GM19035 (cell line): ENCODE data around the gene CACNA1D.

Experiments used
- ATAC-seq: cut with Tn5 transposase; IDR thresholded peaks from one replicate; pipeline ENCODE4 v1.9.1; 2021; ENCODE audit not compliant: unreplicated experiment

CACNA1D gene

DNA sequence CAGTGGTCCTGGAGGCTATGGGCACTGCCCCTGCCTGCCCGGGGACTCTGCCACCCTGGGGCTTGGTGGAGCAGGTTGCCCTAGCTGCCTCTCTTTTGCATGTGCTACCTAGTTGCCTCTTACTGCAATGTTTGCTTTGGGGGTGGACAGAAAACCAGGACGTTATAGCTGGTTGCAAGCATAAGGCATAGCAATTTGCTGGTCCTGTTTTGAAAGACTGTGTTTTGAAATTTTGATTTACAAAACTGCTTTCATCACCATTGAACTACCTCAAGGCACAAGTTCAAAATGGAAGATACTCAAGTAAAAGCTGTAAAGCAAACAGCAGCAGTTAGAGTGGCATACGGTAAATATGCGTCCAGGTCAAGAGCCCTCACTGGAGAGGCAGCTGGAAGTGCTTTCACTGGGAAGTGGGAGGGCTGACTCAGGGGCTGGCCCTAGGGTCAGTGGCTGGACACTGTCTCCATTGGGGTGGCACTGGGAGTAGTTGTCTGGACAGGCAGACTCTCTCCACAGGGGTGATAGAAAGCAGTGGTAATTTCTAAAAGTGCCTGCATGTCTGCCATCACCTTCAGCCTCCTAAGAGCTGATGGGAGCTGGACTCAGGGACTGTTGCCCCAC lies 213.7 kb downstream of the CACNA1D start:
- ATAC-seq, result no peak

GRCh38 chr3:53709256-53709655 lies 214.8 kb downstream of the CACNA1D start:
- no peak for ATAC-seq

GRCh38 chr3:53709860-53710674 lies 215.7 kb downstream of the CACNA1D start:
- peak; percentile 55 for ATAC-seq

GRCh38 chr3:53711387-53711786 lies 217.0 kb downstream of the CACNA1D start:
- no peak for ATAC-seq

- no peak for ATAC-seq
Measured at GRCh38 chr3:53712817-53713388, 218.5 kb downstream of the CACNA1D start.

GRCh38 chr3:53713626-53714025 lies 219.2 kb downstream of the CACNA1D start:
- ATAC-seq, result no peak

- no peak for ATAC-seq
Measured at GRCh38 chr3:53715815-53716483, 221.5 kb downstream of the CACNA1D start.

DNA sequence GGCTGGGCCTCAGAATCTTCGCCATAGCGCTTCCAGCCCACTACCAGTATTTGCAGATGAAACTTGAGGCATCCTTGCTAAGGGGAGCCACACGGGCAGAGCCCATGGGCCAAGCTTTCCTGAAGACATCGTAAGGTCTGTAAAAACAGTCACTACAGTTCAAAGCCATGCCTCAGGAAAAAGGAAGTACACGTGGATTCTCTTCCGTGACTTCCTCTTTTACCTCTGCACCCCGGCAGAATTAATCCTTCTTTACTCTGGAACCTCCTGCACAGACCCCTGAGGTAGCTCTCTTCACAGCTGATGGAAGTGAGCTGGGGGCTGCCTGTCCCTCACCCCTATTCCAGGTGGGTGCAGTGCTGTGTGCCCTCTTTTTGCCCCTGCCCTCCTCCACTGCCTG lies 222.6 kb downstream of the CACNA1D start:
- no peak for ATAC-seq

DNA sequence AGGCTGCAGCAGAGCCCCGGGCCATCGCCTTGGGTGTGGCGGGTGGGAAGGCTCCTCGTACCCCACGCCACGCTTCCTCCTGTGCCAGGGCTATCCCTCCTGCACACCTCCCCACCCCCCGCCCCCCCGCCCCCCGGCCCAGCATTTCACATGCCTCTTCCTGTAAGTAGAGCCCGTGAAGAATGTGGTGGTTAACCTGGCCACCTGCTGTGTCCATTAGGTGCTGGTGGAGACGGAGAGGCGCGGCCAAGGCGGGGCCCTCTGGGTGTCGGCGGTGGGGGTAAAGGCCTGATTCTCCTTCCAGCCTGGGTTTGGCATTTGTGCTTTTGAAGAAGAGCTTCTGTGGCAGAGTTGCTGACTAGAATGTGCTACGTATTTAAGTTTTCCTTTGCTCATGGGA lies 224.1 kb downstream of the CACNA1D start:
- ATAC-seq, result no peak

DNA sequence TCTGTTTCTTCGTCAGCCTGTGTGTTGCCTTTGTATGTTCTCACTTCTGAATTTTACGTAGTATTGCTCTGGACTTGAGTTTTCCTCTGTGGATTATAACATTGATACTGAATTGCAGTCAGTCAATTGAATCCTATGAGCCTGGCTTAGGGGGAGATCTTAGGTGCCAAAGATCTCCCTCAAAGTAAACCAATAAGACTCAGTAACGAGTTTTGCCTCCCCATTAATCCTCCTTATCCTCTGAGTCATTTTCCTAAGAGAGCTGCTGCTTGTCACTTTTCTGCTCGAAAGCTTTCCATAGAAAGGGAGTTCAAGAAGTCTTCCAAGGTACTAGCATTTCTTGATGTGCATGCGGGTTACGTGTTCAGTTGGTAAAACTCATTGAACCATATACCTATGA lies 225.4 kb downstream of the CACNA1D start:
- ATAC-seq, result no peak

DNA sequence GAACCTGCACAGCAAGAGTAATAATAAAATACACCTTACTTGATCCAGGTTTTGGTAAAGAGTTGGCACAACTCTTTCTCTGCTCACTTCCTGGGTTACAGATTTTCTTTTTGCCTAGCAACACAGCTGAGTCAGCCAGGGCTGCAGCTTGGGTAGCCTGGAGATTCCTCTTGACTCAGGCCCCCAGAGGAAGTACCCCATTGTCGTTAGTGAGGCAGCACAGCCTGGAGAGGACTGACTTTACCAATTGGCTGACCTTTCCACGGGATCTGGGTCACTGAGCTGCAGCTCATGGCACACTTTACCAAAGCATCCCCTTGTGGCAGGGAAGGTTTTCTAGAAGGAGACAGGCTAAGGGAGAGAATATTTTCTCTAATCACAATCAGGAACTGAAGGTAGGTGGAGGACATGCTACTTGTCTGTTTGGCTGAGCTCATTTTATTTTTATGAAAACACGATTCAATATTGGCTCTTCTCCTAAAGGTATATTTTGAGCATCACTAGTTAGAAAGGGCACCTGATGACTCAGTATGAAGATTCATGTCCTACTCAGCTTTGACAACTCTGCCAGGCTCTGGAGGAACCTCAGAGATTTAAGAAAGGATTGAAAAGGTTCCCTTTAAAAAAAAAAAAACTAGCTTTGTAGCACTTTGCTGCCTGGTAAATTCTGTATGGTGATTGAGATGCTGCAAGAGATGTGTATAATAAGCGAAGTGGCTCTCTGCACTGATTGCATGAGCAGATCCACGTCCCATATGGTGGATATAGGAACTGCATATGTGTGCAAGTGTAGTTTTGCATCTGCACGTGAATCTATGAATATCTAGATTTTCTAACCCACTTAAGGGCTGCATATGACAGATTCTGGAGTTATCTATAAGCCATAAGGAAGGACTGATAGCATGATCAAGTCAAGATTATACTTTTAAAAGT lies 227.0 kb downstream of the CACNA1D start:
- ATAC-seq, result no peak

- ATAC-seq, result no peak
Measured at GRCh38 chr3:53724566-53724965, 230.2 kb downstream of the CACNA1D start.

- no peak for ATAC-seq
Measured at GRCh38 chr3:53725387-53725995, 231.1 kb downstream of the CACNA1D start.

GRCh38 chr3:53726643-53727042 lies 232.2 kb downstream of the CACNA1D start:
- ATAC-seq, result no peak

DNA sequence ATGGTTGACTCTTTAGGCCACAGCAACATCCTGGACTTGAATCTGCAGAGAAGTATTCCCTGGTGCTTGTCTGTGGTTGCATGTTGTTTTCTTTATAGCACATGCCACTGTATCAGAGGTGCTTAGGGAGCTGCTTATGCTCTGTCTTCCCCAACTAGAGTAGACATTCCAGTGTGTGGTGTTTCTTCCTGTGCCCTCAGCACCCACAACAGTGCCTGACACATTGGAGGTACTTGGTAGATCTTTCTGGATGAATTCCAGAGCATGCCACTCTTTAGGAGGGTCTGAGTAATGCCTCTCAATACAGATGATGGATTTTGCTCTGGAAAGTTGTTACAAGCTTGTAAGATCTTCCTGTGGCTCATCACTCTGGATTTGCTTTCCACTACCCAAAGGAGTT lies 234.2 kb downstream of the CACNA1D start:
- ATAC-seq, result no peak

GRCh38 chr3:53729159-53729558 lies 234.7 kb downstream of the CACNA1D start:
- ATAC-seq, result no peak

- no peak for ATAC-seq
Measured at GRCh38 chr3:53729618-53730017, 235.2 kb downstream of the CACNA1D start.

GRCh38 chr3:53730576-53730975 lies 236.2 kb downstream of the CACNA1D start:
- ATAC-seq, result no peak

GRCh38 chr3:53731934-53732624 lies 237.7 kb downstream of the CACNA1D start:
- no peak for ATAC-seq

DNA sequence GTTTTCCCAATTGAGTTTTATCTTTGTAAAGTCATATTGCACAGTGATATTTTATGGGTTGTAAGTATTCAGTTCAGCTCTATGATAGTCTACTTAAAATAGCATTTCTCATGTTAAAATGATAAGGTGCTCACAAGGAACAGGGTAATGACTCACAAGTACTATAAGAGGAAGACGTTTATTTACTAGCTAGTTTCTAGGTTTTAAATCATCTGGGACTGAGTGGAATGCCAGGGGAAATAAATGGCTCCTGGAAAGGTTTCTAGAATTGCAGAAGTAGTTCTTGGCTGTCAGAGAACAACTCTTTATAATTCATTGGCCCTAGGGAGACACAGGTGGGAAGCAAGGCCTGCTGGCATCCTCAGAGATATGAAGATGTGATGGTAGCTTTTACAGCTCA lies 239.0 kb downstream of the CACNA1D start:
- ATAC-seq, result no peak
